Fibroblast of lung (primary cell): Measurements from ENCODE around the gene EPHB3. TPM values are rescaled to one million over a fixed set of nuclear protein-coding genes. Genes with fewer than 3 reads are reported as not detected.

ENCODE experiments used
- DNase-seq, 2 donors: peaks; one replicate each; pipeline versions ENCODE4 v3.0.0 to v3.0.0-alpha.2; 2010; ENCODE audit warnings: low read depth in 2 of 2
- H2AFZ ChIP-seq: 2 replicates; pipeline ENCODE4 v1.5.1; 2012; ENCODE audit warnings: low read length, control low read depth, inconsistent platforms
- H3K27ac ChIP-seq: 2 replicates; pipeline ENCODE4 v1.5.1; 2011; ENCODE audit warnings: low read length, control low read depth; ENCODE audit not compliant: insufficient read depth
- H3K27me3 ChIP-seq: 2 replicates; pipeline ENCODE4 v1.5.1; 2011; ENCODE audit warnings: mild to moderate bottlenecking, low read length; ENCODE audit not compliant: control insufficient read depth, insufficient read depth
- H3K36me3 ChIP-seq: 2 replicates; pipeline ENCODE4 v1.5.1; 2011; ENCODE audit warnings: low read length; ENCODE audit not compliant: control insufficient read depth, insufficient read depth
- H3K4me1 ChIP-seq: 2 replicates; pipeline ENCODE4 v1.5.1; 2011; ENCODE audit warnings: low read length; ENCODE audit not compliant: control insufficient read depth, insufficient read depth; ENCODE audit errors: extremely low read depth
- H3K4me2 ChIP-seq: 2 replicates; pipeline ENCODE4 v1.5.1; 2011; ENCODE audit warnings: low read length, control low read depth; ENCODE audit not compliant: insufficient read depth; ENCODE audit errors: extremely low read depth
- H3K4me3 ChIP-seq, 4 experiments: fragments of 200-600 bp in 1 of 4; sonication (generic) in 1 of 4; replicated peaks in 1 of 4; 2 replicates each; pipeline ENCODE4 v1.5.1; 2011 to 2016; ENCODE audit warnings: low read length in 4 of 4, low read depth in 3 of 4, mild to moderate bottlenecking in 3 of 4, control low read depth in 2 of 4, inconsistent platforms in 1 of 4, mixed read lengths in 1 of 4; ENCODE audit not compliant: insufficient read depth in 1 of 4; ENCODE audit errors: control extremely low read depth in 1 of 4
- H3K79me2 ChIP-seq: 2 replicates; pipeline ENCODE4 v1.5.1; 2012; ENCODE audit warnings: mild to moderate bottlenecking, low read length, inconsistent platforms; ENCODE audit not compliant: control insufficient read depth, insufficient read depth
- H3K9ac ChIP-seq: 2 replicates; pipeline ENCODE4 v1.5.1; 2011; ENCODE audit warnings: mild to moderate bottlenecking, low read length, control low read depth; ENCODE audit not compliant: insufficient read depth
- H3K9me3 ChIP-seq: 2 replicates; pipeline ENCODE4 v1.5.1; 2012; ENCODE audit warnings: low read depth, low read length; ENCODE audit not compliant: control insufficient read depth, insufficient read depth
- H4K20me1 ChIP-seq: 2 replicates; pipeline ENCODE4 v1.5.1; 2011; ENCODE audit warnings: low read length; ENCODE audit not compliant: control insufficient read depth, insufficient read depth; ENCODE audit errors: extremely low read depth
- CTCF ChIP-seq, 2 donors: IDR thresholded peaks in 1 of 2; conservative IDR thresholded peaks in 1 of 2; 1 replicate in 1 of 2; 2 replicates in 1 of 2; pipeline ENCODE4 v1.5.1; 2011 to 2012; ENCODE audit warnings: low read length in 2 of 2, control low read depth in 1 of 2, inconsistent platforms in 1 of 2, low read depth in 1 of 2, mild to moderate bottlenecking in 1 of 2
- EZH2 ChIP-seq: IDR thresholded peaks from 2 replicates; pipeline ENCODE4 v1.5.1; 2012; ENCODE audit warnings: low read length, control low read depth, mild to moderate bottlenecking; ENCODE audit errors: missing control alignments
- polyA plus RNA-seq, 2 donors: library from polyadenylated mRNA; depleted of rRNA in 1 of 2; stranded (reverse) in 1 of 2; unstranded in 1 of 2; fragments of >200 nt; gene quantifications; 2 replicates each; pipeline ENCODE4 v1.2.1, GENCODE V29; 2011 to 2012; ENCODE audit warnings: missing spikeins in 1 of 2
- total RNA-seq: library from RNA; depleted of rRNA; stranded (reverse); fragments of >200 nt; gene quantifications from 2 replicates; pipeline ENCODE4 v1.2.1, GENCODE V29; 2014

EPHB3 gene
- total and polyA plus RNA-seq, 2 donors (not counting 1 experiment from before 2014, with no cell fraction given) = 1.6 to 7.6 TPM

GRCh38 chr3:184514171-184514490, 47.5 kb upstream of the EPHB3 start:
- no peak for DNase-seq
- Histone ChIP-seq H3K79me2 (no peaks in the 10 kb centered on the region), H3K9ac (no peak overlapping the region), H3K4me2 (peak overlapping the region; percentile 83), H3K4me3 (no peak overlapping the region), H3K4me1 (no peaks in the 10 kb centered on the region), H3K9me3 (no peaks in the 10 kb centered on the region), H3K27me3 (peaks cover 48% of the 10 kb centered on the region), H3K36me3 (no peaks in the 10 kb centered on the region), H3K27ac (no peak overlapping the region), H4K20me1 (no peaks in the 10 kb centered on the region), H2AFZ (no peak overlapping the region)
- TF ChIP-seq CTCF (conservative IDR thresholded peaks at IDR 0.05 in 1 of 2, IDR thresholded peaks at IDR 0.05 in 1 of 2; ENCODE audit: low read depth in 1 of 2, low read length in 2 of 2) = no peak
- no peak for TF ChIP-seq EZH2

- H3K36me3 ChIP-seq = no peaks in the 10 kb centered on the region
- DNase-seq = peak; percentile 73 to 77
- no peak overlapping the region for H2AFZ ChIP-seq
- no peaks in the 10 kb centered on the region for H3K9me3 ChIP-seq
- no peaks in the 10 kb centered on the region for H3K79me2 ChIP-seq
- H3K4me2 ChIP-seq = peak overlapping the region; percentile 8
- no peak overlapping the region for H3K27ac ChIP-seq
- H3K9ac ChIP-seq = no peak overlapping the region
- TF ChIP-seq CTCF (conservative IDR thresholded peaks at IDR 0.05 in 1 of 2, IDR thresholded peaks at IDR 0.05 in 1 of 2; ENCODE audit: low read depth in 1 of 2, low read length in 2 of 2) (no peak), EZH2 (no peak)
- H3K27me3 ChIP-seq = peaks cover 16% of the 10 kb centered on the region
- peaks cover 3% of the 10 kb centered on the region for H3K4me1 ChIP-seq
- no peak overlapping the region for H3K4me3 ChIP-seq
- no peaks in the 10 kb centered on the region for H4K20me1 ChIP-seq
These were observed 37.6 kb upstream of the EPHB3 start for GRCh38 chr3:184523825-184524615.

- Histone ChIP-seq H4K20me1 (no peaks in the 10 kb centered on the region), H3K36me3 (no peaks in the 10 kb centered on the region), H3K4me3 (peak overlapping the region; percentile 25 to 50 (median 35)), H3K4me2 (peak overlapping the region; percentile 78), H2AFZ (no peak overlapping the region), H3K27ac (no peak overlapping the region), H3K9me3 (no peaks in the 10 kb centered on the region), H3K9ac (no peak overlapping the region), H3K4me1 (peaks cover 3% of the 10 kb centered on the region), H3K79me2 (no peaks in the 10 kb centered on the region), H3K27me3 (peaks cover 16% of the 10 kb centered on the region)
- no peak for TF ChIP-seq EZH2
- TF ChIP-seq CTCF (conservative IDR thresholded peaks at IDR 0.05 in 1 of 2, IDR thresholded peaks at IDR 0.05 in 1 of 2; ENCODE audit: low read depth in 1 of 2, low read length in 2 of 2) = no peak
- no peak for DNase-seq
These were observed 36.6 kb upstream of the EPHB3 start for GRCh38 chr3:184524981-184525336.
